A549 (cell line): ENCODE results near the gene GLA.

Source experiments
- CTCF ChIP-seq: fragments of >200 bp; sonication (Bioruptor Twin); formaldehyde crosslinking; IDR thresholded peaks from 3 replicates; pipeline ENCODE4 v1.5.1; 2016
- POLR2A ChIP-seq: IDR thresholded peaks from 2 replicates; pipeline ENCODE4 v1.6.1; 2012; ENCODE audit warnings: mild to moderate bottlenecking, low read length

GRCh38 chrX:101408532-101408841 is 762 bp upstream of the GLA start:
- TF ChIP-seq CTCF (no peak), POLR2A (no peak)
